ENCODE results near the gene RAPGEF6.

DNA sequence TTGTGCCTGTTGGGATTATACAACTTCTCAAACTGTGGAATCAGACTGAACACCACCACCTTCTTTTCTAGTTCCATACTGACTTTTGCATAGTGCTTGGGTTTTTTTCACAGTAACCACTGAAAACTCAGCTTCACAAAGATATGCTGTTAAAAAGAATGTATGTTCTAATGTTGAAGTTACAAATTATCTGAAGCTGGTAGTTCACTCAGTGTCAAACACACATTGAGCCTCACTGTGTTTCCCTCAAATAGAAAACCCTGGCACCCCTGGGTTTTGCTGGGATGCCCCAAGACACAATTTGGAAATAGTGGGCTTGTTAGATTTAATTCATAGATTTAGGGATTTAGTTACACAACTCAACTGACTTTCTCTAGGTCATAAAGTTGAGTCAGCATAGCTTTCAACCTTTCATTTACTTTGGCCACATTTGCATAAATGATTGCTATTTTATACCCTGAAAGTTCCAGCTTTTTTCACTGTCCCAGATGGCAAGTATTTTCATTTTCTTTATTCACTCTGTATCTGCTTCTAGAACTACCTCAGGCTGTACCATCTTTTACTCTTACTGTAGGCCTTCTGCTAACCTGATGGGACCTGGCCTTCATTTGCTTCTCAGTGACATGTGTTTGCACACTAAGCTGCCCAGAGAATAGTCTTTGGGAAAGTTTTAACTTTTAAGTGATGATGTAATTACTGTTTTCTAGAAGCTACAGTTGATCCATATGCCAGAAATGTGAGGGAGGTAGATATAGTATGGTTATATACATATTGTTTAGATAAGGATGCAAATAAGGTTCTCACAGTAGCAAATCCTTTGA is 256.1 kb downstream of the RAPGEF6 start:
- TF ChIP-seq, protein P1, sequence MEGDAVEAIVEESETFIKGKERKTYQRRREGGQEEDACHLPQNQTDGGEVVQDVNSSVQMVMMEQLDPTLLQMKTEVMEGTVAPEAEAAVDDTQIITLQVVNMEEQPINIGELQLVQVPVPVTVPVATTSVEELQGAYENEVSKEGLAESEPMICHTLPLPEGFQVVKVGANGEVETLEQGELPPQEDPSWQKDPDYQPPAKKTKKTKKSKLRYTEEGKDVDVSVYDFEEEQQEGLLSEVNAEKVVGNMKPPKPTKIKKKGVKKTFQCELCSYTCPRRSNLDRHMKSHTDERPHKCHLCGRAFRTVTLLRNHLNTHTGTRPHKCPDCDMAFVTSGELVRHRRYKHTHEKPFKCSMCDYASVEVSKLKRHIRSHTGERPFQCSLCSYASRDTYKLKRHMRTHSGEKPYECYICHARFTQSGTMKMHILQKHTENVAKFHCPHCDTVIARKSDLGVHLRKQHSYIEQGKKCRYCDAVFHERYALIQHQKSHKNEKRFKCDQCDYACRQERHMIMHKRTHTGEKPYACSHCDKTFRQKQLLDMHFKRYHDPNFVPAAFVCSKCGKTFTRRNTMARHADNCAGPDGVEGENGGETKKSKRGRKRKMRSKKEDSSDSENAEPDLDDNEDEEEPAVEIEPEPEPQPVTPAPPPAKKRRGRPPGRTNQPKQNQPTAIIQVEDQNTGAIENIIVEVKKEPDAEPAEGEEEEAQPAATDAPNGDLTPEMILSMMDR (IDR thresholded peaks at IDR 0.05): no peak
- TF ChIP-seq POLR2AphosphoS5 (IDR thresholded peaks at IDR 0.05) (no peak), POLR2A (IDR thresholded peaks at IDR 0.05) (no peak)
